GM18867 (cell line): ENCODE measurements around the gene ATP1A3.

Experiments used
- ATAC-seq: cut with Tn5 transposase; IDR thresholded peaks from one replicate; pipeline ENCODE4 v1.9.1; 2021; ENCODE audit warnings: mild to moderate bottlenecking, moderate library complexity; ENCODE audit not compliant: unreplicated experiment

The ATP1A3 gene

DNA sequence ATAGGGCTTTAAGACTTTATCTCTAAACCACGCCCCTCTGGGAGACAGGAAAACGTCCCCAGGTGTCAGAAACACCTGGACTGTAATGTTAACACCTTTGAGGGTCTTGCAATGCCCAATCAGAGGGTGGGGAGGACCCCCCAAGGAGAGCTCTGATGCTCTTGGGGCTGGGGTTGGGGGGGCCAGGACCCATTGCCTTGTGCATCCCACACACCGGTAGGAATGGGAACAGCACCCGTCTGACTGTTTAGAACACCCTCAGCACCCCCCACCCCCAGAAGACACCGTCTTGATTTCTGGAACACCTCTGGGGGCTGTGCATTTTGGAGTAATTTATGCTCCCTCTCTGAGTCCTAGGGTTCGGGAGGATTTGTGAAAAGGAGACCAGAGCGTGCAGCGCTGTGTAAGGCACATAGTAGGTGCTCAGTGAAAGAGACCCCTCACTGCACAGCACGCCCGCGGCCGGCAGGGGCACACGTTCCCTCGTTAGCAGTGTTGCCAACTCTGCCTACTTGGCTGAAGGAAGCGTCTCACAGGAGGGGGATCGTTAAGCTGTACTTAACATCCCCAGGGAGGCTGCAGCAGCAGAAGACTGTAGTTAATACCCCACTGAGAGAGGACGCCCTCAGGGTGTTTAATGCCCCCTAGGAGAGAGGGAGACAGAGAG, 63.0 kb downstream of the ATP1A3 start:
- ATAC-seq, result no peak

DNA sequence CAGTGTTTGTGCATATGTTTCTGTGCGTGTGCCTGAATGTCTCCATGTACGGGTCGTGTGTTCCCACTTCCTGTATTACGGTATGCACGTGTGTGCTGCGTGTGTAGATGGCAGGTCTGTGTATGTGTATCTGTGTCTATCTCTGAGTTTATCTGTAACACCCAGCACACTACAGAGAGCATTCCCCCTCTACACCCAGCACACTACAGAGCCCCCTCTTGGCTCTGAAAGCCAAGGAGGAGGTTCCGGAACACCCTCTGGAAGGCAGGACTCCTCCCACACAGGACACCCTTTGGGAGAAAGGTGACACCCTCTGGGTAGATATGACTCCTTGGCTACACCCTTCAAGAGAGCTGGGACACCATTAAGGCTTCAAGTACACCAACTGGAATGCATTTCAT, 63.7 kb downstream of the ATP1A3 start:
- no peak for ATAC-seq

DNA sequence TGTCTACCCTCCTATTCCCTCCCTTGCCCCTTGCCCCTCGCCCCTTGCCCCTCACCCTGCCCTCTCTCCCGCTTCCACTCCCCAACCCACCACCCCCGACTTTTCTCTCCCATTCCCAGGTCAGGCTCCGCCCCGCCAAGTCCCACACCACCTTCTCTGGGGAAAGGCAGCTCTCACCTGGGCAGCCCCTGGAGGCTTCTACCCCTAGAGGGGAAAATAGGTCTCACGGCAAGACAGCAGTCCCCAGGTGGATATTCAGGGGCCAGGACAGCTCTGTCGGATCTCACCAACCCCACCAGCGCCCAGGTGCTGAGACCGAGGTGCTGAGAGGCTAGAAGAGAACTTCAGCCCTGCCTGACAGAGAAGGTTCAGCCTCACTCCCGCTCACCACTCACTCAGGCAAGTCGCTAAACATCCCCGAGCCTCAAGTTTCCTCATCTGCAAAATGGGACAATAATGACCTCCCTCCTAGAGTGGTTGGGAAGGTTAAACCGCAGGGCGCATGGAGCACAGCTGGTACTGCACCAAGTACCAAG, 64.4 kb downstream of the ATP1A3 start:
- ATAC-seq, result no peak

DNA sequence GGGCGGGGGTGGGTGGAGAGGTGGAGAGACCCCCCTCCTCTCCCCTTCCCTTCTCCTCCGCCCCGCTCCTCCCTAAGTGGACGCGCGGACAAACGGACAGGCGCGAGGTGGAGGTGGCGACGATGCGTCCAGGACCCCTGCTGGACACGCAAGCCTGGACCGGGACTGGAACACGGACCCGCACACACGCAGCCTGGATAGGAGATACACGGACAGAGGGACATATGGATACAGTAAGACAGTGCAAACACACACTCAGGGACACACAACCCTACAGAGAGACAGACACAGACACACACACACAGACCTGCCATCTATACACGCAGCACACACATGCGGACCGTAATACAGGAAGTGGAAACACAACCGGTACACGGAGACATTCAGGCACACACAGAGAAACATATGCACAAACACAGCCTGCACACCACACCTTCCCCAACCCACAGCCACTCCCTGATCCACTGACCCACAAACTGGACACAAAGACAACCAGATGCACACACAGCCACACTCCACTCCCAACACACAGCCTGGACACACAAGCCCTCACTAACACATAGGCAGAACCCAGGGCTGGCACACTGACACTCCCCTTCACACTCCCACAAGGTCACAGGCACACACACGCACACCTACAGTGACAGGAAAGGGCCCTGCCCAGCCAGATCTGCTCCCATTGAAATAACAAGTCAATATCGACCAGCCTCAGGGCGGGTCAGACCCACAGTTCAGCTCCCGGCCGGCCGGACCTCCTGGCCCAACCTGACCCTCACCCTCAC, 65.1 kb downstream of the ATP1A3 start:
- no peak for ATAC-seq

DNA sequence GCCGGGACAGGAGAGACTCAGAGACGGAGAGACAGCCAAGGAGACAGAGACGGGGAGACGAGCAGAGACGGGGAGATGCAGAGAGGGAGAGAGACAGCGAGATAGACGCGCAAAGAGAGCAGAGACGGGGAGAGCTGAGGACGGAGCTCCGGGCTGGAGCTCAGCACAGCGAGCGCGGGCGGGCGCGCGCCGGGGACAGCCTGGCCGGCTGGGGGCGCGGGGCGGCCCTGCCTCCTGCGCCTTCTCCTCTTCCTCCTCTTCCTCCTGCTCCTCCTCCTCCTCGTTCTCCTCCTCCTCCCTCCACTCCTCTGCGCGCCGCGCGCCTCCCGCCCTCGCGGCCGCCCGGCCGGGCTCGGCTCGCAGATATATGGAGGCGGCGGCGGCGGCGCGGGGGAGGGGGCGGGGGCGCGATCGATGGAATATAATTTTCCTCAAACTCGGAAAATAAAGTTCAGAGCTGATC, 65.8 kb downstream of the ATP1A3 start, which contains the start of gene ERFL:
ERFL (minus strand) TSS at position 229 of the 463 bp plus-strand sequence. CDS start 15,530 bp downstream, outside the sequence.
- ATAC-seq, result no peak

DNA sequence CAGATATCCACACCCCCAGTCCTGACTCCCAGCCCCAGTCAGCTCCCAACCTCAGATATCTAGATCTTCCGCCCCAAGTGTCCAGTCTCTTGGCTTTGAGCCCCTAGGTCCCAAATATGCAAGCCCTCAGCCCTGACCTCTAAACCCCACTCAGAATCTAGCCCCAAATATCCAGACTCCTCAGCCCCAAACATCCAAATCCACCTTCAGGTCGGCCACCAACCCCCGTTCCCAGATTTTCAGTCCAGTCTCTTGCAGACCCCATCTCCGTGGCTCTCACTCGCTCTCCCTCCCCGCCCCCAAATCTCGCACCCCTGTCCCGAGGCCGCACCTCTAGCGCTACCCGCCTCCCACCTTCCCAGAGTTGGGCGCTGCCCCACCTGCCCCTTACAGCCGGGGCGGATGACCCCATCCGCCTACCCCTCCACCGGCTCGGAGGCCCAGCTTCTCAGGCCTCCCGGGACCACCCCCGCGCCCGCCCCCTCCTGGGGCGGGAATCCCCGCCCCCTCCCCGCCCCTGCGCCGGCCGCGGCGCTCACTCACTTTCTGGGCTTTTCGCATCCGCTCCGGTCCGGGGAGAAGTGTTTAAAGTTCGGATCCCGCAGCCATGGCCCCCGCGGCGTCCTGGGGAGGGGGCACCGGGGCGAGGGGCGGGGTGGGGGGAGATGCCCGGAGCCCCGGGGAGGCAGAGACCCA, 66.4 kb downstream of the ATP1A3 start:
- ATAC-seq, result no peak

DNA sequence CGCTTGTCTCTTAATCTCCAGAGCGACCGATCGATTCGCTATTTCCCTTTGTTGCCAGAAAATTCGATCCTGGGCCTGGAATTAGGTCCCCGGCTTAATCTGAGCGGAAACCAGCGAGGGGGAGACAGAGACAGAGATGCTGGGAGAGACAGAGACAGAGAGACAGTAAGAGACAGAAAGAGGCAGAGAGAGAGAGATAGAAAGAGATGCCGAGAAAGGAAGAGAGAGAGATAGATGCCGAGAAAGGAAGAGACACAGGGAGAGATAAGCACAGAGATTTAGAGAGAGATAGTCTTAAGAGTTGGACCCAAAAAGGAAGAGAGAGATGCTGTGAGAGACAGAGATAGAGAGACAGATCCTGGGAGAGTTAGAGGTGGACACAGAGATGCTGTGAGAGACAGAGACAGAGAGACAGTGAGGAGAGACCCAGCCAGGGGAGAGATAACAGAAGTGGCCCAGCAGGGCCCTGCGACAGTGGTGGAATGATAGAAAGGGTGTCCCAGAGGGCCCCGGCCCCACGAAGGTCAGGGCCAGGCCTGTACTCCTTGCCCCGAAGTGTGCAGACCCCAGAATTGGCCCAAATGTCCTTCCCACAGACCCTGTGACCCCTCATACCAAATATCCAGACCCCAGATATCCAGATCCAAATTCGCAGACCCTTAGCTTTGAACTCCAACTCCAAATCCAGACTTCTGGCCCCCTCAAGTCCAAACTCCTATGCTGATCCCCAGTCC, 67.1 kb downstream of the ATP1A3 start:
- no peak for ATAC-seq

DNA sequence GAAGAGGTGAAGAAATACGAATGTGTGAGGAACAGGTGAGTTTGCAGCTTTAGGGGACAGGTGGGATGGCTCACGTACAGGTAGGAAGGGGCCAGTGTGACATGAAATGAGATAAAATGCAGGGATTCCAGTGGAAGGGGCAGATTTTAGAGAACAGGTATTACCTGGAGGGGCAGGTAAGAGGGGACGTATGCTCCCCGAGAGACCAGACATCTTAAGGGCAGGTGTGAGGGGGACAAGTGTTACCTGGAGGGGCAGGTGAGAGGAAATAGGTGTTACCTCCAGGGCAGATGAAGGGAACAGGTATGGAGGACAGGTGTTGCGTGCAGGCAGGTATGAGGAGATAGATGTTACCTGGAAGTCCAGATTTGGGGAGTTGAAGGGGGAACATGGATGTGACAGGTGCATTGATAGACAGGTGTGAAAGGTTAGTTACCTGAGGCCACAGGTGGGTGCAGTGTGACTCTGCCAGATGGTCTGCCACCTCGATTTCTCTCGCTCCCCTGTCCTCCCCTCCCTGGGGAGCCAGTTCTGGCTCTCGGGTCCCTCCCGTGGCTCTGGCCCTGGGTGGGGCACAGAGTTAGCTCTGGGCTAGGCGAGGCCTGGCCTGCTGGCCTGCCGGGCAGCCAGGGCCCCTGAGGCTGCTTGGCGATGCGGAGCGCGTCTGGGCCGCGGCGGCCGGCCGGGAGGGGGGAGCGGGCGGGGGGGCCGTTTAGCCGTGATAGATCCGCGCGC, 67.8 kb downstream of the ATP1A3 start:
- no peak for ATAC-seq

DNA sequence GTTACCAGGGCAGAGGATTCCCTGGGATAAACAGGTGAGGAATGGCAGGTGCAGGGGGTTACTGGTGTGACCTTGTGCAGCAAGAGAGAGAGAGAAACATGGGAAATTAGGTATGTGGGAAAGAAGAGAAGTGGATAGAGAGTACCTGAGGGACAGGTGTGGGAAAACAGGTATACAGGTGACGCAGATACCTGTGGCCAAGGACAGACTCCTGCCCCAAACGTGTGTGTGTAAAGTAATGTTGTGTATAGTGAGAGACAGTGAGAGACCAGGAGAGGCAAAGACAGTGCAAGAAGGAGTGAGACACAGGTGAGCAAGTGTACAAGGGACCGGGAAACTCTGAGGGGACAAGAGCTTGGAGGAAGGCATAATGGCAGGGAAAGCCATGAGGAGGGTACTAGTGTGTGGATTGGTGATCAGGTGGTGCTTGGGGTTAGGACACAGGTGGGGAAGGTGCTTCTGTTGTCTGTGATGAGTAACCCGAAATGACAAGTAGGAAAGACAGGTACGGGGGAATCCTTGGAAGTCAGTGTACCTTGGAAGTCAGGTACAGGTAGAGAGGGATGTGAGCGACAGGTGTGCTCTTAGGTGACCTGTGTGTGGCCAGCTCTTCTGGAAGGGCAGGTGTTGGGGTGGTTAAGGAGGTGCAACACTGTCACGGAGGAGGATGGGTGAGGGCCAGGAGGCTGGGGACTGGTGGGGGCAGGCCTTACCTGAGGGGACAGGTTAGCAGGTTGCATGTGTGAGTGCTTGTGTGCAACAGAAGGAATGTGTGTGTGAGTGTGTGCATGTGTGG, 68.6 kb downstream of the ATP1A3 start:
- no peak for ATAC-seq

DNA sequence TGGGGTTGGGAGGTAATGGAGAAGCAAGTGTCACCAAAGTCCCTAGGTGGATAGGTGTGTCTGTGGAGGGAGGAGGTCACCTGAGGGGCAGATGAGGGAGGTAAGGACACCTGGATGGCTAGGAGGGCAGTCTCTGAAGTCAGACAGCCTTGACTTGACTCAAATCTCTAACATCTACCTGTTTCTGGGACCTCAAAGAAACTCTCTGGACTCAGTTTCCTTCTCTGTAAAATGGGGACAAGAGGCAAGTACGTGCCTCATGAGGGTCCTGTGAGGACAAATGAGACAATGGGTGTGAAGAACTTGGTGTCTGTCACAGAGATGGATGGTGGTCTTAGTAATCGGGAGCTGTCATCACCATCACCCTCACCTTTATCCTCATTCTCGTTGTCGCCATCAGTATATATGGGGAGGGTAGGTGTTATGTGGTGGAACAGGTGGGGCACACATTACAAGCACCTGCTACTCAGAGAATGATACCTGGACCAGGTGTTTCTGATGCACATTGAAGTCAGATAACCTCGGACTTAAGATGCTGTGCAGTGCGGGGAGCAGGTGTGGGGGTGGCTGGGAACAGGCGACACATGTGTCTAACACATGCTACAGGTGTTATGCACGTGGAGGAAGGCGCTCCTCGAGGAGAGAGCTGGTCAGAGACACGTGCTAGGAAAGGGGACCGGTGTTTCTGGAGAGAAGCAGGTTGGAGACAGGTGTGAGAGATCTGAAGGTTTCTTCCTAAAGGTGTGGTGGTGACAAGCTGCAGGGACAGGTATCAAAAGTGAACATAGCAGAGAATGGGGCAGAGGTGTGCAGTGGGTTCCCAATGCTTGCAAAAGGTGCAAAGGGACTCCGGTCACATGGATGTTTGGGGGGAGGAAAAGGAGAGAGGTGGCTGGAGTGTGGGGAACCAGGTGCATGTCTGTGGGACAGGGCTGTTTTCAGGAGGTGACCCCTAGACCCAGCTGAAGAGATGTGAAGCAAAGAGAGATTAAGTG, 69.6 kb downstream of the ATP1A3 start:
- ATAC-seq, result no peak

DNA sequence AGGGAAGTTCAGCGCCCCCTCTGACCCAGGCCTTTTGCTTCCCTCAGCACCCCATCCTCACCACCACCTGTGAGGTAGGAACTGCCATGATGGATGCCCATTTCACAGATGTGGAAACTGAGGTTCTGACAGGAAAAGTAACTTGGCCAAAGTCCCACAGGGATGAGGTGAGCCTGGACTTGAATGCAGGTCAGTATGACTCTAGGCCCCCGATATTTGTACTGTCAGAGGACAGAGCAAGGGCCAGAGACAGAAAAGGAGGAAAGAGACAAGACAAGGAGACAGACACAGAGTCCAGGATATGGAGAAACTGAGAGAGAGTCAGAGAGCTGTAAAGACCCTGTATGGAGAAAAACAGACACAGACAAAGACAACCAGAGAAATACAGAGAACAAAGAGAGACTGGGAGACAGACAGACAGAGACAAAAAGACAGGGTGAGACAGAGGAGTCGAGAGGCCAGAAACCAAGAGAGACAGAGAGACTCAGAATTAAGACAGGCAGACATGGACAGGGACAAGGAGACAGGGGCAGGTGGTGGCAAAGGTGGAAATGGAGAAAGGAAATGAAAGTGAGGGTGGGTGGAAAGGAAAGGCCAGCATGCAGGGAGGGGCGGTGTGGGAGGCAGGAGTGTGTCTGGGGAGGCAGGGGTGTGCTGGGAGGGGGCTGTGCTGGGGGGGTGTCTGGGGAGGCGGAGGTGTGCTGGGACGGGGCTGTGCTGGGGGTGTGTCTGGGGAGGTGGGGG, 70.8 kb downstream of the ATP1A3 start:
- no peak for ATAC-seq

DNA sequence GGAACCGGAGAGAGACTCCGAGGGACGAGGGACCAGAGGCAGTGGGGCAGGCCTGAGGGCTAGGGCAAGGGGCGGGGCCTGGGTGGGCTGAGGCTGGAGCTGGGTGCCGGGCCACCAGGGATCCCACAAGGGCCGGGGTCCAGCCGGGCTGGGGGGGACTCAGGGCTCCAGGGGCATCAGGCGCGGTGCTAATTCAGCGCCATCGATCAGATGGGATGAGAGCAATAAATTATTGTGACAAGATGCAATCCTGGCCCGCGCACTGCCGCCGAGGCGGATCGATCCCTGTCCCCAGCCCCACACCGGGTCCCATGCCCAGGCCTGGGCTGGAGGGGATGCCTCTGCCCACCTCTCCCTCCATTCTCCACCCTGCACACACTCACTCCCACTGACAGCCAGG, 71.4 kb downstream of the ATP1A3 start:
- ATAC-seq, result no peak

DNA sequence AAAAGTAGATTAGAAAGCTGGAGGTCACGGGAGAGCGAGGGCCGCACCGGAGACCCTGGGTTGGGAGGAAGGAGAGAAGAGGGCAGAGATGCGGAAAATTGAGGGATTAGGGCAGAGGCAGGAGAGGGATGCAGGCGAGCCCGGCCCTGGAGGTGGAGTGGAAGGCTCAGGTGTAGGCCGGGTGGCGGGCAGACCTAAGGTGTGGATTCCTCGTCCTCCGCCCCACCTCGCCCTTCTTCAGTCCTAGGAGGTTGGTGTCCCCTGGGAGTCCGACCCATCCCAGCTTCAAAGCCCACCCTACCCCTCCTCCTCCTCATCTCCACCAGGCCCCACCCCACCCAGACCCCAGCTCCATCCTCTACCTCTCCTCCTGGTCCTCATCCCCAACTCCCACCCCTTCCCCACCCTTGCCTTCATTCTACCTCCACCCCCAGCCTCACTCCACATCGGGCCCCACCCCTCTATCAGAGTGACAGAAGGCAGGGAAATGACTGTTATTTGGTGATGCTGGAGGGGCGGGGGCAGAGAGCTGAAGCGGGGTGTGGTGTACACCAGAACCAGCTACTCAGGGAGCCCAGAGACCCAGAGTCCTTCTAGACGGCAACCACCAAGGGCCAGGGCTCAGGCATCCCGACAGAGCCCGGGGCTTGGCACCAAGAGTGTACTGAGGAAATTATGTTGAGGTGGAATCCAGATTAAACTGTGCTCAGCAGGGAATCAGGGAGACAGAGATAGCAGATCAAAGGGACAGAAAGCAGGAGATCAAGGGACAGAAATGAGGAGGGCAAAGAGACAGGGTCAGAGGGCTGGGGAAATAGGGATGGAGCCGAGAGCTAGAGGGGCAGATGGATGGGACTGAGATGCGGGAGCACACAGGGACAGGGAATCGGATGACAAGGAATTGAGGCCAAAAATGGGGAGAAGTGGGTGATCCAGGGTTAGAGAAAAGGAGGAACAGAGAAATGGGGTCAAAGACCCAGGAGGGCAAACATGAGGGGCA, 72.2 kb downstream of the ATP1A3 start:
- ATAC-seq, result no peak

DNA sequence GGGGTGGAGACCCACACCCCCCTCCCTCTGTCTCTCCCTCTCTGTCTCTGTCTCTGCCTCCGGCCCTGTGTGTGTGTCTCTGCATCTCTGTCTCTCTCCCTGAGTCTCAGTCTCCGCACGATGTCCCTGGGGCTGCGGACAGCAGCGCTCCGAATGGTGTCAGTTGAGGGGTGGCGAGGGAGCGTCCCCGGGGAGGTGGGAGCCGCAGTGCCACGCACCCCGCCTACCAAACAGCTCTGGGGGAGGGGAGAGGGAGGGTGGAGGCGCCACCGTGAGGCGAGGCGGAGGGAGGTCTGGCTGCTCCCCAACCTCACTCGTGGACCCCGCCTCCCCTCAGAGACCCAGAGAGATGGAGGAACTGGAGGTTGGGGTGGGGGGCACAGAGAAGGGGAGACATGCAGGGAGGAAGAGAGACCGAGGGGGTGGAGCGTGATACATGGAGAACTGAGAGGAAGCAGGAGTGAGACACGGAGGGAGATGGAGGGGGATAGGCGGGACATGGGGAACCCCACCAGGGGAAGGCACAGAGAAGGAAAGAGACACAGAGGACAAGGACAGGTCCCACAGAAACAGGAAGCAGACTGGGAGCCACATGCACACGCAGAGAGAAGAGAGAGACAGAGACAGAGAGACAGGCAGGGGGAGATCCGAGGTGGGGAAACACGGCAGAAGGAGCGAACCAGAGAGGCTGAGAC, 73.0 kb downstream of the ATP1A3 start:
- ATAC-seq, result no peak

DNA sequence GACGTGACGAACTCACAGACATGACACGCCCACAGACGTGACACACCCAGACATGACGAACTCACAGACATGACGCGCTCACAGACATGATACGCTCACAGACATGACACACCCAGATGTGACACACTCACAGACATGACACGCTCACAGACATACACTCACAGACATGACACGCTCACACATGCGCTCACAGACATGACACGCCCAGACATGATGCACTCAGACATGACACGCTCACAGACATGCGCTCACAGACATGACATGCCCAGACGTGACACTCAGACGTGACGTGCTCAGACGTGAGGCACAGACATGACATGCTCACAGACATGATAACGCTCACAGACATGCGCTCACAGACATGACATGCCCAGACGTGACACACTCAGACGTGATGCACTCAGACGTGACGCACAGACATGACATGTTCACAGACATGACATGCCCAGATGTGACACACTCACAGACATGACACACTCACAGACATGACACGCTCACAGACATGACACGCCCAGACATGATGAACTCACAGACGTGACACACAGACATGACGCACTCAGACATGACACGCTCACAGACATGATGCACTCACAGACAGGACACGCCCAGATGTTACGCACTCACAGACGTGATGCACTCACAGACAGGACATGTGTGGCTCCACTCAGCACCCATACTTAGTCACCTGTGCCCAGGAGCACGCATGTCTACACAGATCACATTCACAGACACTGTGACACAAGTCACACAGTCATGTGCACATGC, 73.9 kb downstream of the ATP1A3 start:
- no peak for ATAC-seq
